ENCODE data around the gene HNRNPDL.
"Not testable (repeated sequence)": the region's sequence is repeated elsewhere in the genome, so short reads cannot be mapped to it uniquely, and the experiment has no call there.

HNRNPDL gene

DNA sequence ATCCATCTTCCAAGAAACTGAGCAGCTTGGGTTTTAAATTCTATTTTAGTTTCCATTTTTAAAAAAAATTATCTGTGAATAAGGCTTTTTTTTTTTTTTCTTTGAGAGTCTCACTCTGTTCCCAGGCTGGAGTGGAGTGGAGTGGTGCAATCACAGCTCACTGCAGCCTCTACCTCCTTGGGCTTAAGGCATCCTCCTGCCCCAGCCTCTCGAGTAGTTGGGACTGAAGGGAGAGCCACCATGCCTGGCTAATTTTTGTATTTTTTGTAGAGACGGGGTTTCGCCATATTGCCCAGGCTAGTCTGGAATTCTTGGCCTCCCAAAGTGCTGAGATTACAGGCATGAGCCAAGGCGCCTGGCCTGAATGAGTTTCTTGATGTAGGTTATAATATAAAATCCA lies 1.6 kb upstream of the HNRNPDL start:
- no peak for DNase-seq

DNA sequence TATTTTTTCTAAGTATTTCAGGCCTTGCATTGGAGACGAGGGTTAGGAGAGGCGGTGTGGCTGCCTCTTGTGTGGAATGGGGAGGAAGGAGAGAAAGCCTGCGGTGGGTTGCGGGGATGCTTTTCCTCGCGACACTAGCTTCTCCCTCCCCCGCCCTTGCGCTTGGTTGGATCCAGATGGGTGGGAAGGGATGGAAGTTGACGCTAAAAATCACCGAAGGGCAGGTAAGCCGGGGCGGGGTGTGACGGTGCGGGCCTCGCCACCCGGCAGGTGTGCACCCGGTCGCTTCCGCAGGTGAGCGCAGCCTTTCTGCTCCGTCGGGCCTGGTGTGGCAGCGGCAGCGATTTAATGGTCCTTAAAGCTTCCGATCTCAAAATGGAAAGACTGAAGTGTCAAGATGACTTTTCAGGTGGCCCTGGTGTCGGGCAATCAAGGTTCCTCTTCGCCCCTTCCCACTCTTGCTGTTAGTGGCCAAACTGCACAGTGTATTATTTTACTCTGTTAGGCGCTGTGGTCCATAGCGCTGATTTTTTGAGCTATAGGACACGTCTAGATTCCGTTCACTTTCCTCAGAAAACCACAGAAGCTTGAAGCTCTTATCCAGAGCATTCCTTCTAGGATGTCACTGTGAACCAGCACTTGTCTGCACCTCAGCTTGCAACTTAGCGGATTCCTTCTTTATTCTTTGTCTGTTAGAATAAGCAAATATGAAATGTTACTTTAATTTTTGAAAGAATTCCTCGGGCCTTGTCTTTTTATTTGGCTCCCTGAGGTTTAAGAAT lies 893 bp upstream of the HNRNPDL start:
- peak; percentile 26 to 53 for DNase-seq

DNA sequence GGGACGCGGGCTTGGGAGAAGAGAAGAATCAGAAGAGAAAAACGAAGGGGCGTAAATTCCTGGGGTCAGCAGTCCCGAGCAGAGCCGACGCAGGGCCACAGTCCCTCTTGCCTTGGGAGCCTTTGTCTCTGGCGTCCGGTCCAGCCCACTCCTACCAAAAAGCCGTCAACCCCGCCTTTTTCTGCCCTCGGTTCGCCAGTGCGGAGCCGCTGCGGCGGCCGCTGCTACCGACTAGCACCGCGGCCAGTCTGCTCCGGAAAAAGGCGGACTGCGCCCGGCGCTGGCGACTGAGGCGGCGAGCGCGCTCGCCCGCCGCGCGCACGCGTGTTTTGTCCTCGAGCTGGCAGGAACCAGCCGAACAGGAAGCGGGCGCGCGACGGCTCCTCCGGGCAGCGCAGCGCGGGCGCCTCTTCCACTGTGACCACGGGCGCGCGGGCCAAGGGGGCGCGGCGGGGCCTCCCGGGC lies 502 bp downstream of the HNRNPDL start:
- DNase-seq = peak in 1 of 2 experiments; percentile 73

DNA sequence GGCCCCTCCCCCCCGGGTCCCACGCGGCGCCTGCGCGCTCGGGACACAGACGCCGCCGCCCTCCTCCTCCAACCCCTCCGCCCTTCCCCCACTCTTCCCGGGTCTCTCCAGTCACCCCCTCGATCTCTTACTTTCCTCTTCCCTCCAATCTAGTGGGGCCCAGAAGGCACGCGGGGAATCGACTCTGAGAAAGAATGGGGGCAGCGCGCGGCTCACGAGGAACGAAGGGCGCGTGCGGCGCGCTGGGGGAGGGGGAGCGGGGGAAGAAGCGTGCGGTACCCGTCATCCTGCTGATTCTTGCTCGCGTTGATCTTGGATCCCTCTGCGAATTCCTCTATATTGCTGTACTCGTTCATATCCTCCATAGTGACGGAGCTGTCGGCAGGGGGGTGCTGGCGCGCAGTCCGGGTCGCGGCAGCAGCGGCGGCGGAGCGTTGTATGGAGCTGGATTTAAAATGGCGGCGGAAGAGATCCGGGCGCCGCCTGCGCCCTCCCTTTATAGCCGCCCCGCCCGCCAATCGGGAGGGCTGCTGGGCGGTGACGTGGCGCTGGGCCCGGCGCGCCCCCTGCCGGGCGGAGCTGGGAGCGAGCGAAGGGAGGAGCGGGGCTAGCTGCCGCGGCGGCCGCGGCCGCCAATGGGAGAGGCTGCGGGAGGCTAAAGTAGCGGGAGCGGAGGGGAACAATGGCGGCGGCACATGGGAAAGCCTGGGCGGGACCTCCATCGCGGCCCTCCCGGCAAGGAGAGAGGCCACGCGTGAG lies 1.1 kb downstream of the HNRNPDL start:
- peak; percentile 48 to 84 for DNase-seq

DNA sequence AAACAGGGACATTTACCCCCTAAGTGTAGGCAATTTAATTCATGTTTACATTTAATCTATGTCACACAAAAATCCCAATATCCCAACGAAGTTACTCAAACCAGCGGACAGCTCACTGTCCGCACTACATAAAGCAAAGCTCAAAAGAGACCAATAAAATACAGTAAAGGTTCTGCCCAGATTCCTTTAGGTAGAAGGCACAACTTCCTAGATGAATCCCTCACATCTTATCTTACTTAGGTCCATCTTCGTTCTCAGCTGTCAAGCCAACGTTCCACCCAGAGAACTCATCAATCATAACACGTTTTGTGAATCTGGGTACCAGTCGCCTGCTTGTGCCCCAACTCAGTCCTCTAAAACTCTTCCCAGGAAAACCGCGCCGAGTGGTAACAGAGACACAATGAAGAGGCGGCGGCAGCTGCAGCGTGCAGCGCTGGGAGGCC lies 1.7 kb downstream of the HNRNPDL start:
- DNase-seq = no peak

DNA sequence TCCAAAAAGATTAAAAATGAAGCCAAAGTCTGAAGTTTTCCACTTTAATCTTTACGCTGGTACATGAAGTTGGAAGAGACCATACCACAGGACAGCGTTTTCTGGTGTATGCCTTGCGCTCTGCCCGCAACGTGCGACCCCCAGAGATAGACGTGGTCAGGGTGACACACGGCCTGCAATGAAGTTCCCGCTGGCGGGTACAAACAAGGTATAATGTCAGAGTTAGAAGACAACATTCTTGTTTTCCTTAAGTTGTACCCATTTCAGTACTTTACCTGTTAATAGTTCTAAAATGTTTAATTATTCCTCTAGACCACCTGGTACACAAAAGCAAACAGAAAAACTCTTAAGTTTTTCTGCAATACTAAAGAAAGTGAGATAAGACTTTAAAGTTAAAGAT lies 4.8 kb downstream of the HNRNPDL start:
- no peak for DNase-seq

DNA sequence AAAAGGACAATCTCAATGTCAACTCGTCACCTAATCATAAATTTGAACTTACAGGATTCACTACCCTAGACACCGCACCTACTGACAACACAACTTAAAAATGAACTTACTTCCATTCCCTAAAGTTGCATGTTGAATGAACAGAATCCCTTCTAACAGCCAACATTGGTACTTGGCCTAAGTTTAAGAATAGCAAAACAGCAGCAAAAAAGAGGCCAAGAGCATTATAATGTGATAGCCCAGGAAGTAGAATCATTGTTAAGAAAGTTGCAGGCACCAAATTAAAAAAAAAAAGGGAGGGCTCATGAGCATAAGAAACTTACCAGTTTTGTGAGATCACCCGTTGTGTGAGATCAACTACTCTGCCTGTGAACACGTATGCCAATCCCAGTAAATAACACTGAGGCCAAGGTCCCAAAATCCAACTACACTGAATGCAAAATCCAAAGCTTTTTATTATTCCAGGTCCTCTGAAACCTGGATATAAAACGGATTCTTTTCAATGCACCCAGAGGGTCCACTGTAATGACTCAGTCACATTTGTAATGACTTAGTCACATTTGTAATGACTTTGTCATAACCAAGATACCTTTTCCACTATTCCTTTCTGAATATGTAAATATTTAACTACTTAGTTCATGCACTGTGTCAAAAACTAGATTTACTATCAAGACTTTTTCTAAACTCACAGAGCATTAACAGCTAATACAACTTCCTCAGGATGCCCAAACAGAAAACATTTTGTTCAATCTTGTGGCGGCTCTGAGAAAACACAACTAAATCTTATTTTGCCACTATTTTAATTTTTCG lies 6.8 kb downstream of the HNRNPDL start:
- DNase-seq = no peak

DNA sequence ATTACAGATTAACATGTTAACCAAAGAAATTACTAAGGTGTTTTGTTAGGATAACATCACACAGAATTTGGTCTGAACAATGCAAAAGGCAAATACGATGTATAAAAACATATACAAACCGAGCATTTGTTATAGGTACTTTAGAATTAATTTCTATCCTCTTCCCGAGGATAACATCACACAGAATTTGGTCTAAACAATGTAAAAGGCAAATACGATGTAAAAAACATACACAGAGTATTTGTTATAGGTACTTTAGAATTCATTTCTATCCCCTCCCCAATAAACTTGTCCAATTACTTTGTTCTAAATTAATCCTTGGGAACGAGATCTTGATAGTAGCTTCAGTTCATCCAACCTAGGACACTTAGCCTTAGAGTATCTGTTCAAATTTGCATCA lies 7.6 kb downstream of the HNRNPDL start:
- DNase-seq = no peak

DNA sequence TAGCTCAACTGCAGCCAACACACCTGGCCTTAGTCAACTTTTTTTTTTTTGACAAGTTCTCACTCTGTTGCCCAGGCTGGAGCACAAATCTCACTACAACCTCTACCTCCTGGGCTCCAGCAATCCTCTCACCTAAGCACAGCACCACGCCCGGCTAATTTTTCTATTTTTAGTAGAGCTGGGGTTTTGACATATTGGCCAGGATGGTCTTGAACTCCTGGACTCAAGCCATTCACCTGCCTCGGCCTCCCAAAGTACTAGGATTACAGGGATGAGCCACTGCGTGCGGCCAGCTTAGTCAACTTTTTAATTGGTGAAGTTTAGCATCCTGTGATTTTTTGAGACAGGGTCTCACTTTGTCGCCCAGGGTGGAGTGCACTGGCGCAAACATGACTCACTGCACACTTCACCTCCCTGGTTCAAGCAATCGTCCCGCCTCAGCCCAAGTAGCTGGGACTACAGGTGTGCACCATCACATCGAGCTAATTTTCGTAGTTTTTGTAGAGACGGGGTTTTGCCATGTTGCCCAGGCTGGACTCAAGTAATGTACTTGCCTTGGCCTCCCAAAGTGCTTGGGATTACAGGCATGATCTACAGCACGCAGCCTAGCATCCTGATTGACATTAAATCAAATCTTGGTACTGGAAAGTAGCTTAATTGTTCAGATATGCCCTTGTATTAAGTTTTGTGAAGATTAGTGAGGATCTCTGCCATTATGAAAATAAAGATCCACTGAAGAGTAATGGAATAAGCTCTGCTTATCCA lies 8.3 kb downstream of the HNRNPDL start:
- no peak for DNase-seq

DNA sequence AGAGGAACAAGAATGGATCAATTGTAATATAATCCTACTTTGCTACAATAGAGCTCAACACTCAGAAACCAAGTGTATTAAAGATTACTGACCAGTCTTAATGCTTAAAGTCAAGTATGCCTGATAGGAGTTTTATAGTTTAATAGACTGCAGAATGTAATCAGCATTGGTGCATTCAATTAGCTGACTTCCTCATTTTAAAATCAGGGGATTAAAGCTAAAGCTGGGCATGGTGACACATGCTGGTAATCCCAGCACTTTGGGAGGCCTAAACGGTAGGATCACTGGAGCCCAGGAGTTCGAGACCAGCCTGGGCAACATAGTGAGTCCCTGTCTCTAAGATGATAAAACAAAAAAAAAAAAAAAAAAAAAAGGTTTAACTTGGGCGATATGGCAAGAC lies 10.8 kb downstream of the HNRNPDL start:
- DNase-seq = no peak

DNA sequence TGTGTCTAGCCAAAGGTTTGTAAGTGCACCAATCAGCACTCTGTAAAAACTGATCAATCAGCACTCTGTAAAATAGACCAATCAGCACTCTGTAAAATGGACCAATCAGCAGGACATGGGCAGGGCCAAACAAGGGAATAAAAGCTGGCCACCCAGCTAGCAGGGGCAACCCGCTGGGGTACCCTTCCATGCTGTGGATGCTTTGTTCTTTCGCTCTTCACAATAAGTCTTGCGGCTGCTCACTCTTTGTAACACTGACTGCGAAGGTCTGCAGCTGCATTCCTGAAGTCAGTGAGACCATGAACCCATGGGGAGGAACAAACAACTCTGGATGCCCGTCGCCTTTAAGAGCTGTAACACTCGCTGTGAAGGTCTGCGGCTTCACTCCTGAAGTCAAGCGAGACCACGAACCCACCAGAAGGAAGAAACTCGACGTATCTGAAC lies 14.3 kb downstream of the HNRNPDL start:
- no peak for DNase-seq

DNA sequence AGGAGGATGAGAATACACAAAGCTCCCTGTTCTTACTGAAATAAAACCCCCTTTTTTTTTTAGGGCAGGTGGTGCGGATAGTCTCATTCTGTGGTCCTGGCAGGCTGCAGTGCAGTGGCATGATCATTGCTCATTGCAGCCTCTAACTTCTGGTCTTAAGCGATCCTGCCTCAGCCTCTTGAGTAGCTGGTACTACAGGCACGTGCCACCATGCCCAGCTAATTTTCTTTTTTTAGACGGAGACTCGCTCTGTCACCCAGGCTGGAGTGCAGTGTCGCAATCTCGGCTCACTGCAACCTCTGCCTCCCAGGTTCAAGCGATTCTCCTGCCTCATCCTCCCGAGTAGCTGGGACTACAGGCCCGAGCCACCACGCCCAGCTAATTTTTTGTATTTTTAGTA lies 15.2 kb downstream of the HNRNPDL start:
- not testable (repeated sequence) for DNase-seq

DNA sequence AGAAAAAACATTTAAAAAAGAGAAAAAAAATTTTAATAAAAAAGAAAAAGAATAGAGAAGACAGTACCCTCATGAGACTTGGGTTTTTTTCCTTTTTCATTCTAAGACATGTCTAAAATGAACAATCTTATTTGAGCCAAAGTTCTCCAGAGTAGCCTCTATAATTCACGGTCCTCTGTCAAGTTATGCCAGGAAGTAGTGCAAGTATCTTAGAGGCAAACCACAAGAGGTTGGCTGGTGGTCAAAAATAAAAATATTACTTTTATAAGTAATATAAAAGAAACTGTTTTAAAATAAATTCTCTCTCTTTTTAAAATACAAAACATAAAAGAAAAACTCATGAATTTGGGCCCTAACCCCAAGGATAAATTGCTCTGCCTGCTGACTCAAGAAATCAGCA lies 26.5 kb downstream of the HNRNPDL start:
- no peak for DNase-seq

DNA sequence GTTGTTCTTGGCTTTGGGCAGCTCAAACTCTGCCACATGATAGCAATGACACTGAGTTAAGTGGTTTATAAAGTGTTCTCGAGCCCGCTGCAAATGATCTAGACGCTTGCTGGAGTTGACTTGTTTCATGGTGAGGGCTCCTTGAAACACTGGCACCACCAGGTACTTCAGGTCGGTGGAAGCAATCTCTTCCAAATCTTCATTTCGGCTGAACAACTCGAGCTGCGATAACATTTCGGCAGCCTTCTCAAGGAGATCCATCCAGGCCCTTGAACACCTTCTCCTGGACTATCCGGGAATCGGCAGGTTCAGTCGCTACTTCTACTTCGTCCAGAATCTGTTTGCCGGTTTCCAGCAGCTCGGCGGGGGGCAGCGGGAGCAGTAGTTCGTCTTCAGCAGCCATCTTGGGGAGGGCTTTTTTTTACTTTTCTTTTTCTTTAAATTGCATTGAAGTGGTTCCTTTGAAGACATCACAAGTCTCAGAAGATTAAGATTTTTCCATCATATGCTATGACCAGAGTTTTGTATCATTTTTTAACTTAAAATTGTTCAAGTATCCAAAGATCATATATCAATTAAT lies 28.0 kb downstream of the HNRNPDL start:
- DNase-seq = no peak

DNA sequence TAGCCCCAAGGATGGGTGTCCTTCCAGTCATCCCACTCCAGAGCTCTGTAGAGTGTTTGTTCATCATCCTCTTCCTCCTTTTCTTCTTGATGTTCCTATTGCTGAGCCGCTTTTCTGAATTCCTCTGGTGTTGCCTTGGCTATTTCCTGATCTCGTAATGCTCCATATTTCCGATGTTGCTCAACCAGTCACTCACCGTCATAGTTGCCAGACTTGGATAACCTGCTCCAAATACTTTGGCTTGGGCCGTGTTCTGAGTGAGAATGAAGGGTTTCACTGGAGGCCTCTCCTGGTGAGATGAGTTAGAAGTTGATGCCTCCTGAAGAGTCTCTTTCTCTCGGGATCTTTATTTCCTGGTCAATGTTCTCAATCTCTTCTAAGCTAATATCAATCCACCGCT lies 28.7 kb downstream of the HNRNPDL start:
- DNase-seq = no peak

DNA sequence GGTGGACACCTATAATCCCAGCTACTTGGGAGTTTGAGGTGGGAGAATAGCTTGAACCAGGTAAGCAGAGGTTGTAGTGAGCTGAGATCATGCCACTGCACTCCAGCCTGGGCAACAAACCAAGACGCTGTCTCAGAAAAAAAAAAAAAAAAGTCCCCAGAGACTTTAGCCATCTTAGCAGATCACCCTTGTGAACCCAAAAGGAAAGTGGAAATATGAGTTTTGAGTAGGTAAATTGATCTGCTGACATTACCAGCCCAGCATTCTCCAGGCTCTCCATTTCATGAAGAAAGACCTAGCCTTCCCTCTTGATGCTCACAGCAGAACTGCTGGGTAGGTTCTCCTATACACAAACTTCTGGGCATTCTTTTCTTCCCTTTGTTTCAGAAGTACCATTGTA lies 32.0 kb downstream of the HNRNPDL start:
- DNase-seq = no peak

DNA sequence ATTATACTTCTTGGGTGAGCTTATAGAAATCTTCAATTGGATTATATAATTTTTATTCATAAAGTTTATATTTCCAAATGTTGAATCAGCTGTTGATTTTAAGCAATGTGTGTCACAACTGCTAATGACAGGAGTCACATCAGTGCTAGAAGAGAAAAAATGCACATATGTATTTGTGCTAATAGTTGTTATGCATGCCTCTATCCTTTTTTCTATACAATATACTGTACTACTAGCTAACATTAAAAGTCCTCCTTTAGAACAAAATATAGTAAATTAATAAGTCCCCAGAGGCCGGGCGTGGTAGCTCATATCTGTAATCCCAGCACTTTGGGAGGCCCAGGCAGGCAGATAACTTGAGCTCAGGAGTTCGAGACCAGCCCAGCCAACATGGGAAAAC lies 32.7 kb downstream of the HNRNPDL start:
- no peak for DNase-seq

DNA sequence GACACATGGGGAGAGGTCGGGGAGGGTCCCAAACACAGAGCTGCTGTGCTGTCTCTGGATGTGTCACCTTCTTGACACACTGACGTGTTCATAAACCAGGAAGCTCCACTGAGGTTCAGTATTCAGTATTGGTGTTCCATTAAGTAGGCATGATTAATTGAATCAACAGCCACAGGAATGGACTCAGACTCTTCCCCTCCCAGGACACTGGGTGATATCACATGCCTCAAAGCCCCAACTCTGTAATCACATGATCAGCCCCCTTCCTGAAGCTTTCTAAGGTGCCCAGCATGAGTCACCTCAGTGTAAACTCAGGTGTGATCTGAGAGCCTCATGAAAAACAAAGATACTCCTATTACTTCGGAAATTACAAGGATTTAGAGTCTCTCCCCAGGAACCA lies 35.4 kb downstream of the HNRNPDL start:
- DNase-seq = no peak

DNA sequence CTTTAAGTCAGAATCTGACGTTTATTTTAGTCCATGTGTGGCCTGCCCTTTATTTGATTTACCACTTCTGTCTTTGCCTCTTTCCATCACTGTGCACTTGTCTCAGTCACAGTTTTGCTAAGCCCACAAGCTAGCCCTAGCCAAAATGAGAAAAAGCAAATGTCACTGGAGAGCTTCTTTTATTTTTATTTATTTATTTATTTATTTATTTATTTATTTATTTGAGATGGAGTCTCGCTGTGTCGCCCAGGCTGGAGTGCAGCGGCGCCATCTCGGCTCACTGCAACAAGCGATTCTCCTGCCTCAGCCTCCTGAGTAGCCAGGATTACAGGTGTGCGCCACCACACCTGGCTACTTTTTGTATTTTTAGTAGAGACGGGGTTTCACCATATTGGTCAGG lies 40.2 kb downstream of the HNRNPDL start:
- DNase-seq = not testable (repeated sequence)

DNA sequence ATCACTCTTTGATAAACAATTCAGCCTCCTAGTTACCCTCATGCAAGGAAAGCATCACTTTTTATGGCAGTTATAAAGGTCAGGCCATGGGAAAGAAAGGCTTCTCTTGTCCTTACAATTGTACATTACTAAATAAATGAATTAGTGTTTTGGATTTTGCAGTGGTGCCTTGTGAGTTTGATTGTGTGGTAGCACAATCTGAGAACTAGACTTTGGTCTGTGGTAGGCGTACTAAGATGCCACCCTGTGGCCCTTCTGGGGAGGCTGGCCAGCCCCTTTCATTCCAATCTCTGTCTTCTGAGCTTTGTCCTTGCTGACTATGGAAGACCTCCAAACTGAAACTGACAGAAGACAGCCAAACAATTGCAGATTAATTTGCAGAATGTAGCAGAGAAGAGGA lies 41.9 kb downstream of the HNRNPDL start:
- DNase-seq = no peak

DNA sequence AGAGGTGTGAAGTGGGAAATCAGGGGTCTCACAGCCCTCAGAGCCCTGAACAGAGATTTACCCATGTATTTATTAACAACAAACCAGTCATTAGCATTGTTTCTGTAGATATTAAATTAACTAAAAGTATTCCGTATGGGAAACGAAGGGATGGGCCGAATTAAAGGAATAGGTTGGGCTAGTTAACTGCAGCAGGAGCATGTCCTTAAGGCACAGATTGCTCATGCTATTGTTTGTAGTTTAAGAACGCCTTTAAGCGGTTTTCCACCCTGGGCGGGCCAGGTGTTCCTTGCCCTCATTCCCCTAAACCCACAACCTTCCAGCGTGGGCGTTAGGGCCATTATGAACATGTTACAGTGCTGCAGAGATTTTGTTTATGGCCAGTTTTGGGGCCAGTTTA lies 44.0 kb downstream of the HNRNPDL start:
- DNase-seq = not testable (repeated sequence)

DNA sequence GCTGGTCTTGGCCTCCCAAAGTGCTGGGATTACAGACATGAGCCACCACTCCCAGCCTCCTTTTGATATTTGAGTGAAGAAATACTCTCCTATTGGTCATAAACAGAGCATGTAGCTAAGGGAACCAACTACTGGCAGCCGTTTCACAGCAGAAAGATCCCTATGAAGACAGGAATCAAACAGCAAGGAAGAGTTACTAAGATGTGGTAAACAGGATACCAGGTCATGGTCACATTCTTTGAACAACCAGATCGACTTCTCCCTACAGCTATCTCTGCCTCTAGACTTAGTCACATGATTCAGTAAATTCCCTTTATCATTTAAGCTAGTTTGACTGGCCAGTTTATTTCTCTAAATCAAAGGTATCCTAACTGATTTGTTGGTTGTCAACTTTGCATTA lies 47.5 kb downstream of the HNRNPDL start:
- DNase-seq = no peak
